HG02759 (cell line): Measurements from ENCODE around the gene RBP7.
A peak's percentile ranks its signal among the peaks of the same experiment; 100 is the strongest.
"Not testable (repeated sequence)": the region's sequence is repeated elsewhere in the genome, so short reads cannot be mapped to it uniquely, and the experiment has no call there.

Experiments used
- ATAC-seq: cut with Tn5 transposase; IDR thresholded peaks from one replicate; pipeline ENCODE4 v1.9.1; 2021; ENCODE audit warnings: mild to moderate bottlenecking, moderate library complexity; ENCODE audit not compliant: unreplicated experiment

Gene RBP7

GRCh38 chr1:9996624-9997582 is at the start of gene RBP7:
TSS of gene RBP7 (plus strand) at chr1:9997228. CDS start at chr1:9997259, 31 bp downstream.
- ATAC-seq = no peak

GRCh38 chr1:9957726-9958125 is 39.3 kb upstream of the RBP7 start:
- ATAC-seq = no peak

GRCh38 chr1:9960011-9960410 is 37.0 kb upstream of the RBP7 start:
- no peak for ATAC-seq

GRCh38 chr1:9960706-9961562 is 36.1 kb upstream of the RBP7 start:
- ATAC-seq = peak; percentile 47

GRCh38 chr1:9984253-9984652 is 12.8 kb upstream of the RBP7 start:
- no peak for ATAC-seq

- no peak for ATAC-seq
These were observed 12.0 kb upstream of the RBP7 start for GRCh38 chr1:9985001-9985400.

- no peak for ATAC-seq
These were observed 7.3 kb upstream of the RBP7 start for GRCh38 chr1:9989773-9990172.

- ATAC-seq = no peak
These were observed 6.1 kb upstream of the RBP7 start for GRCh38 chr1:9990944-9991343.

GRCh38 chr1:9992910-9993309 is 4.1 kb upstream of the RBP7 start:
- no peak for ATAC-seq

- no peak for ATAC-seq
These were observed 3.4 kb upstream of the RBP7 start for GRCh38 chr1:9993561-9994075.

GRCh38 chr1:10001016-10001665 is 4.1 kb downstream of the RBP7 start:
- no peak for ATAC-seq

- not testable (repeated sequence) for ATAC-seq
These were observed 8.2 kb downstream of the RBP7 start for GRCh38 chr1:10005248-10005647.

- no peak for ATAC-seq
These were observed 10.1 kb downstream of the RBP7 start for GRCh38 chr1:10007169-10007568.

- ATAC-seq = no peak
These were observed 17.0 kb downstream of the RBP7 start for GRCh38 chr1:10014016-10014415.

GRCh38 chr1:10019561-10019960 is 22.5 kb downstream of the RBP7 start:
- no peak for ATAC-seq

- no peak for ATAC-seq
These were observed 23.1 kb downstream of the RBP7 start for GRCh38 chr1:10020086-10020485.

- ATAC-seq = not testable (repeated sequence)
These were observed 23.6 kb downstream of the RBP7 start for GRCh38 chr1:10020678-10021077.

- not testable (repeated sequence) for ATAC-seq
These were observed 25.0 kb downstream of the RBP7 start for GRCh38 chr1:10021992-10022391.

GRCh38 chr1:10022656-10023055 is 25.6 kb downstream of the RBP7 start:
- no peak for ATAC-seq

- ATAC-seq = no peak
These were observed 28.3 kb downstream of the RBP7 start for GRCh38 chr1:10025354-10025753.

- no peak for ATAC-seq
These were observed 30.0 kb downstream of the RBP7 start for GRCh38 chr1:10027027-10027426.
